SH-SY5Y (cell line): ENCODE results near the gene SLC46A2.

Source experiments
- GATA2 ChIP-seq: IDR thresholded peaks from 2 replicates; pipeline ENCODE4 v1.6.1; 2011; ENCODE audit warnings: mild to moderate bottlenecking, low read depth, low read length
- GATA3 ChIP-seq: IDR thresholded peaks from 2 replicates; pipeline ENCODE4 v1.6.1; 2011; ENCODE audit warnings: low read depth, mild to moderate bottlenecking, low read length, moderate library complexity

DNA sequence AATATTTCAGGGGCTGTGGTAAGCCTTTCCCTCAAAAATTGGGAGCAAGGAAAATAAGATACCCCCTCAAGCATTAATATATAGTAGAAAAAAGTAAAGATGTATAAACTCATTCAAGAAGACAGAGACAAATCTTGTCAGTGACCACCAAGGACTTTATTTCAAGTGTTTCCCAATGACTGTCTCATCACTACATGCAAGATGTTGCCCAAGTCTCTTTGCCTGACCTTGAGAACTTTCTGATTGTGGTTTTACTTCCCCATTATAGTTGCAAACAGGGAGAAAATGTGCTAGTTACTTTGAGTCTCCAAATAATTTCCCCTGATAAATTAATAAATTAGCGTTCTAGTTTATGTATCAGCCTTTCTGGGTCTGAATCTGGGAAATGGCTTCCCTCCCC, 4.0 kb upstream of the SLC46A2 start:
- TF ChIP-seq GATA3 = no peak
- no peak for TF ChIP-seq GATA2
